ENCODE results near the gene AMN.

The AMN gene

DNA sequence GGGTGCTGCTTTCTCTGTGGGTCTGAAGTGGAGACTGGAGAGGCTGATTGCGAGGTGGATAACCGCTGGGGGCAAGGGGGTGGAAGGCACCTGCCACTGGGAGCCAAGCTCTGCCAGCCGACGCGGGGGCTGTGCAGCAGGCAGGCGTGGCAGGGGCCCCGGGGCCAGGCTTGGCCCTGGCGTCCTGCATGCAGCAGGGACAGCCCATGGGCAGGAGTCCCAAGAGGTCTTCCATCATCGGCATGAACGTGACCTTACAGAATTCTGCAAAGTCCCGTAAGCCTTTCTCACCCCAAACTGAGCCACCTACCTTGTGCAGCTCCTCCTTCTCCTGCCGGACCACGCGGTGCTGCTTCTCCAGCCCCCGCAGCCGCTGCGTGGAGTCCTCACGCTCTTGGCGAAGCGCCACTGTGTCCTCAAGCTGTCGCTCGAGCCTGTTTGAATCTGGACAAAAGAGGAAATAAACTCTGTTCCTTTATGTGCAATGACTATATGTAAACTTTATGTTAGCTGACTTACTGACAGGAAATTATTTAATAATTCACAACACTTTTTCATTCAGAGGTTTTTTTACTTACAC lies 51.3 kb downstream of the AMN start:
- peak in 5 of 10 donors; percentile 30 to 90 (median 84) for DNase-seq
- intact Hi-C loops (cut with DNase I): loop anchor here (5.0 kb wide), 1 partner anchor 84 kb away; the partner anchor contains the start of gene CDC42BPB

DNA sequence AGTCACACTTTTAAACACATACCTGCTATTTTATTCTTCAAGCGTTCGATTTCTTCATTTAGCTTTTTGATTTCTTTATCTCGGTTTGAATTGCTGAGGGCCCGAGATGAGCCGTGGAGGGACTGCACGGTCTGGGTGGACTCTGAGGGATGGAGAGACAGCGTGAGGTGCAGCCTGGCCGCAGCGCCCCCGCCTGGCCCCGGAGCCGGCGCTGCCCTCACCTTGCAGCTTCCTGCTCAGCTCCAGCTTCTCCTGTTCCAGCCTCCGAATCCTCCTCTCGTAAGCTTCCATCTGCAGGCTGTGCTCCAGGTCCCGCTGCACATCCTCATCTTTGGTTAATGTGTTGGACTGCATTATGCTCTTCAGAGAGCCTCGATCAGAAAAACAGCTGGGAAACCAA lies 53.2 kb downstream of the AMN start:
- intact Hi-C loops (cut with DNase I): no loop called here
- DNase-seq: peak in 2 of 10 donors; percentile 46 to 48

DNA sequence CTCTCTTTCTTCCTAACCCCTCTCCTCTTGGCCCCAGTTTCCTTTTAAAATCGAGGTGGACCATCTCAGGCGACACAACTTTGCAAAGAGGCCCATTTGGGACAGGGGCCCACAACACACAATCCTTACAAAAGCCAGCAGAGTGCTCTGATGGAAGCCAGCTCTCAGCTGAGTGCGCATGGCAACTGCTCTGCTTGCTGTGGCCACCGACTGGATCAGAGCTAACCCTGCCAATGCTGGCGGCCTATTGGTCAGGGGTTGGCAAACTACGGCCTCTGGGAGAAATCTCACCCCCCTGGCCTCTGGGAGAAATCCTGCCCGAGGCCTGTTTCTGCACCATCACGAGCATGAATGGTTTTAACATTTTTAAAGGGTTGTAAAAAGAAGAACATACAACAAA lies 55.0 kb downstream of the AMN start:
- intact Hi-C loops (cut with DNase I): no loop called here
- DNase-seq: peak in 1 of 10 donors; percentile 69

DNA sequence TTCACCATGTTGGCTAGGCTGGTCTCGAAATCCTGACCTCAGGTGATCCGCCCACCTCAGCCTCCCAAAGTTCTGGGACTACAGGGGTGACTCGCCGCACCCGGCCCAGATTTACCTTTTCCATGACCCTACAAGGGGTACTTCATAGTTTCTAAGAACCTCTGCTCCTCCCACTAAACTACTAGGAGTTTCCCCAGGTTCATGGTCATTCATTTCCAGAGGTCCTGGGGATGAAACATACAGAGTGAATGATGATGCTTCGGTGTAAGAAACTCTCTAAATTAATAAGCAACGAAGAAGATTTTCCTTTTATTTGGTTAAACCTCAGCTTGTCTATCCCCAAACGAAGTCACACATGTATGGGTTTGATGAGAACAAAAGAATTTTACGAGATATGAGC lies 56.9 kb downstream of the AMN start:
- intact Hi-C loops (cut with DNase I): no loop called here

DNA sequence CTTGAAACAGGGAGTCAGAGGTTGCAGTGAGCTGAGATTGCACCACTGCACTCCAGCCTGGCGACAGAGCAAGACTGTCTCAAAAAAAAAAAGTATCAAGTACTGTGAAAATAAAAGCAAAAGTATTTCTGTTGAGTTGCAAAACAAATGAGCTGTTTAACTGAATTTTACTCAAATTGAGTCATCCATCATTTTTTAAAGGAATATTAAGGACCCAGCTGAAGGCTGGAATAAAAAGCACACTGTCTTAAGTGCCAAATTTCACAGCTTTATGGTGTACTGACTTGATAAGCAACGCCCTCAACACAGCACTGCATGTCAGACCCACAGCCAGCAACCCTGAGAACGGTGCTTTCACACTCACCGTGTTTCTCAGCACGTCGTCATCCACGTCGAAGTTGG lies 57.9 kb downstream of the AMN start:
- intact Hi-C loops (cut with DNase I): no loop called here
- peak in 1 of 10 donors; percentile 36 for DNase-seq

More for the DNA sequence above, 56.9 kb downstream of the AMN start:
- peak in 1 of 10 donors; percentile 29 for DNase-seq

Data from posterior cingulate gyrus (tissue), 11 donors.